Heart right ventricle (tissue), 16 donors: ENCODE measurements around the gene INPP5A. TPM values are rescaled to one million over a fixed set of nuclear protein-coding genes. Genes with fewer than 3 reads are reported as not detected.

ENCODE experiments used
- ATAC-seq, 8 donors: fragments of 200-7000 bp; cut with Tn5 transposase; one replicate each; pipeline ENCODE4 v1.9.1; 2020; ENCODE audit warnings: mild to moderate bottlenecking in 8 of 8, moderate library complexity in 8 of 8, moderate number of reproducible peaks in 1 of 8
- DNase-seq, 2 donors: peaks; one replicate each; pipeline ENCODE4 v3.0.0-alpha.2; 2020
- H3K27ac ChIP-seq, 10 donors: fragments of 200-600 bp; sonication (generic) in 2 of 10; one replicate each; pipeline versions ENCODE4 v1.5.0 to v1.8.0; 2020 to 2022; ENCODE audit warnings: mild to moderate bottlenecking in 3 of 10
- H3K27me3 ChIP-seq, 7 donors: fragments of 200-600 bp; one replicate each; pipeline ENCODE4 v1.8.0; 2021 to 2022; ENCODE audit warnings: mild to moderate bottlenecking in 2 of 7
- H3K36me3 ChIP-seq, 9 donors: fragments of 200-600 bp; sonication (generic) in 1 of 9; one replicate each; pipeline versions ENCODE4 v1.5.0 to v1.8.0; 2020 to 2022; ENCODE audit warnings: mild to moderate bottlenecking in 2 of 9
- H3K4me1 ChIP-seq, 9 donors: fragments of 200-600 bp; sonication (generic) in 1 of 9; one replicate each; pipeline versions ENCODE4 v1.5.0 to v1.8.0; 2020 to 2022; ENCODE audit warnings: mild to moderate bottlenecking in 4 of 9
- H3K4me3 ChIP-seq, 10 donors: fragments of 200-600 bp; sonication (generic) in 2 of 10; one replicate each; pipeline versions ENCODE4 v1.5.0 to v1.8.0; 2020 to 2022; ENCODE audit warnings: mild to moderate bottlenecking in 7 of 10, moderate library complexity in 2 of 10
- H3K9me3 ChIP-seq, 11 donors: fragments of 200-600 bp in 10 of 11; sonication (generic) in 2 of 11; one replicate each; pipeline versions ENCODE4 v1.5.0 to v1.8.0; 2013 to 2022; ENCODE audit warnings: mild to moderate bottlenecking in 2 of 11, control low read depth in 1 of 11, moderate library complexity in 1 of 11
- CTCF ChIP-seq, 9 donors: fragments of 200-600 bp; sonication (generic) in 2 of 9; IDR thresholded peaks; one replicate each; pipeline versions ENCODE4 v1.5.0 to v1.8.0; 2021 to 2022; ENCODE audit warnings: antibody characterized with exemption in 9 of 9, mild to moderate bottlenecking in 5 of 9, moderate library complexity in 1 of 9
- WGBS, 2 donors: extraction: QIAGEN DNeasy Blood & Tissue Kit; methylation state at CpG; one replicate each; pipeline ENCODE4 v1.1.7; 2013; ENCODE audit warnings: inconsistent platforms in 1 of 2; 5-methylcytosine and 5-hydroxymethylcytosine counted together
- intact Hi-C, 10 donors: fragments of 100-400 bp; cut with DNase I; formaldehyde crosslinking; loops; one replicate each; pipeline versions ENCODE4 v1.11.1 to v1.14.2; 2022
- polyA plus RNA-seq, 2 donors: library from polyadenylated mRNA; stranded (reverse); fragments of 200-250 nt; gene quantifications; one replicate each; pipeline ENCODE4 v1.2.3, GENCODE V29; 2013
- total RNA-seq, 10 donors: library from RNA; stranded (reverse); fragmentation: NEBNext Ultra II Directional in 3 of 10; extraction: Animal tissue kit (Norgen Biotek cat#: 25700) in 3 of 10; gene quantifications; one replicate each; pipeline versions ENCODE4 v1.2.1 to v1.2.4, GENCODE V29; 2021 to 2023
- donor health status: Arrhythmogenic right ventricular cardiomyopathy.
- donor health status: ischemic (EF 13 %, LVEDD 7.1; RV severe dilation, severe dysfunction).
- donor health status: healthy with polysubstance abuse.
- donor health status: DM: no; HTN: yes; CAD: no.
- donor health status: DM: no; HTN: no; CAD: no.
- donor health status: ischemic (EF 25% LVEDD 6.9; RV normal size, moderate dysfunction).
- donor health status: ischemic (EF 25% LVEDD 5.7; RV mildly dilated, moderate dysfunction).
- donor health status: healthy.
- donor health status: DM: yes; HTN: yes; CAD: no.
- donor health status: Ischemic cardiomyopathy.
- donor health status: ischemic (EF 35%, LVEDD 5.7; RV mildly dilated, moderate dysfunction).
- donor health status: nonischemic (EF 11% LVEDD 7.7; RV severe dilation, severe dysfunction).
- donor health status: DM: yes; HTN: yes; CAD: no.
- donor health status: PGD.
- donor health status: ischemic (EF 29% LVEDD 5.4; RV normal size, mild dysfunction).
- donor health status: nonischemic (EF 23%, LVEDD 6.1; RV moderate dilation, normal function).

INPP5A gene
- total and polyA plus RNA-seq, 12 donors, result 30.4 to 122 (median 106) TPM

GRCh38 chr10:132663666-132664365 is 126.2 kb downstream of the INPP5A start:
- peaks cover 0 to 10% (median 0%) of the 10 kb centered on the region in 11 donors for H3K9me3 ChIP-seq
- DNase-seq (no peak), ATAC-seq (no peak)
- H3K27me3 ChIP-seq, result no peaks in the 10 kb centered on the region
- peaks cover 0 to 5% (median 0%) of the 10 kb centered on the region in 9 donors for H3K4me1 ChIP-seq
- H3K36me3 ChIP-seq, result peaks cover 0 to 47% (median 0%) of the 10 kb centered on the region in 9 donors
- no peak overlapping the region for H3K27ac ChIP-seq
- TF ChIP-seq CTCF (IDR thresholded peaks at IDR 0.05), result no peak
- no peak overlapping the region for H3K4me3 ChIP-seq
- 96% methylated on average over 29 of the region's 29 CpGs for WGBS, 2 donors
- intact Hi-C loops, result no loop called here

GRCh38 chr10:132664407-132664806 is 126.8 kb downstream of the INPP5A start:
- intact Hi-C loops, result no loop called here
- H3K27me3 ChIP-seq, result no peaks in the 10 kb centered on the region
- peaks cover 0 to 5% (median 0%) of the 10 kb centered on the region in 9 donors for H3K4me1 ChIP-seq
- H3K27ac ChIP-seq, result no peak overlapping the region
- DNase-seq (no peak), ATAC-seq (no peak)
- H3K9me3 ChIP-seq, result peaks cover 0 to 10% (median 0%) of the 10 kb centered on the region in 11 donors
- TF ChIP-seq CTCF (IDR thresholded peaks at IDR 0.05), result no peak
- 89% methylated on average over 6 of the region's 6 CpGs for WGBS, 2 donors
- H3K36me3 ChIP-seq, result peaks cover 0 to 41% (median 0%) of the 10 kb centered on the region in 9 donors
- H3K4me3 ChIP-seq, result no peak overlapping the region

- peak in 1 of 8 donors; percentile 17 for ATAC-seq
- Histone ChIP-seq H3K27ac (no peak overlapping the region), H3K36me3 (peaks cover 0 to 37% (median 0%) of the 10 kb centered on the region in 9 donors), H3K9me3 (peaks cover 0 to 10% (median 0%) of the 10 kb centered on the region in 11 donors), H3K4me1 (peaks cover 0 to 5% (median 0%) of the 10 kb centered on the region in 9 donors), H3K27me3 (no peaks in the 10 kb centered on the region), H3K4me3 (no peak overlapping the region)
- TF ChIP-seq CTCF (IDR thresholded peaks at IDR 0.05), result no peak
- DNase-seq, result no peak
- WGBS, 2 donors, result 93 to 94% methylated on average over 16 of the region's 16 CpGs
- intact Hi-C loops, result no loop called here
Measured at GRCh38 chr10:132664883-132665282, 127.3 kb downstream of the INPP5A start.

GRCh38 chr10:132665946-132666704 is 128.5 kb downstream of the INPP5A start:
- peak in 2 of 8 donors; percentile 41 to 59 for ATAC-seq
- 81 to 82% methylated on average over 15 of the region's 15 CpGs for WGBS, 2 donors
- no peak for DNase-seq
- Histone ChIP-seq H3K9me3 (peaks cover 0 to 8% (median 0%) of the 10 kb centered on the region in 11 donors), H3K27ac (peak overlapping the region in 1 of 10 donors; percentile 56), H3K27me3 (no peaks in the 10 kb centered on the region), H3K4me3 (no peak overlapping the region), H3K36me3 (peaks cover 0 to 29% (median 0%) of the 10 kb centered on the region in 9 donors), H3K4me1 (peaks cover 0 to 5% (median 0%) of the 10 kb centered on the region in 9 donors)
- intact Hi-C loops, result no loop called here
- TF ChIP-seq CTCF (IDR thresholded peaks at IDR 0.05), result no peak
